MCF 10A (cell line): Measurements from ENCODE around the gene FARP1. TPM values are rescaled to one million over a fixed set of nuclear protein-coding genes. Genes with fewer than 3 reads are reported as not detected.

Source experiments
- BruUV-seq: library from RNA; stranded (reverse); fragments of 400-500 nt; replicated peaks from 2 replicates; lab custom pipeline; 2021; lab: Mats Ljungman, UMichigan
- CTCF ChIA-PET: fragments of 300-600 bp; sonication (Branson Sonifier 250); formaldehyde crosslinking; extraction: SDS; loops from one replicate; lab custom pipeline; 2021; ENCODE audit warnings: antibody characterized with exemption, inconsistent platforms; lab: Yijun Ruan, JAX
- POLR2A ChIA-PET: fragments of 300-600, 350-650 bp; sonication (Branson Sonifier 250); formaldehyde crosslinking; extraction: SDS; loops from one replicate; lab custom pipeline; 2020; ENCODE audit warnings: antibody characterized with exemption, inconsistent platforms; lab: Yijun Ruan, JAX
- DNase-seq: peaks from one replicate; pipeline ENCODE4 v3.0.0-alpha.2; 2018; ENCODE audit not compliant: unreplicated experiment
- H3K27ac Mint-ChIP-seq: one replicate; pipeline ENCODE4 v1.8.0; 2022; ENCODE audit warnings: mild to moderate bottlenecking, low read depth, mixed read lengths; ENCODE audit not compliant: unreplicated experiment
- H3K27me3 Mint-ChIP-seq: one replicate; pipeline ENCODE4 v1.8.0; 2022; ENCODE audit warnings: mixed read lengths; ENCODE audit not compliant: insufficient read depth, unreplicated experiment
- H3K36me3 Mint-ChIP-seq: one replicate; pipeline ENCODE4 v1.8.0; 2022; ENCODE audit warnings: mild to moderate bottlenecking, moderate library complexity, mixed read lengths; ENCODE audit not compliant: insufficient read depth, unreplicated experiment
- H3K4me1 Mint-ChIP-seq: one replicate; pipeline ENCODE4 v1.8.0; 2022; ENCODE audit warnings: mixed read lengths; ENCODE audit not compliant: insufficient read depth, unreplicated experiment
- H3K4me3 Mint-ChIP-seq: one replicate; pipeline ENCODE4 v1.8.0; 2022; ENCODE audit warnings: mild to moderate bottlenecking, moderate library complexity, mixed read lengths; ENCODE audit not compliant: unreplicated experiment
- H3K9me3 Mint-ChIP-seq: one replicate; pipeline ENCODE4 v1.8.0; 2022; ENCODE audit warnings: mixed read lengths; ENCODE audit not compliant: unreplicated experiment
- CTCF ChIP-seq: fragments of 200-600 bp; IDR thresholded peaks from one replicate; pipeline ENCODE4 v1.8.0; 2022; ENCODE audit warnings: antibody characterized with exemption, mild to moderate bottlenecking; ENCODE audit not compliant: unreplicated experiment
- intact Hi-C: fragments of 100-400 bp; cut with micrococcal nuclease; formaldehyde crosslinking; loops from 2 replicates; pipeline ENCODE4 v1.14.1; 2022
- total RNA-seq: library from RNA; stranded (reverse); gene quantifications from 2 replicates; pipeline ENCODE4 v1.2.3, GENCODE V29; 2022

FARP1 gene
- total RNA-seq, 1 experiment from 2014 or later = 30.1 TPM

- no TSS peak for BruUV-seq
- TF ChIP-seq CTCF = no peak
- no peak for DNase-seq
- intact Hi-C loops = no loop called here
- ChIA-PET CTCF (interaction anchor here (0.6 to 1.1 kb wide), 3 partner anchors 11 to 128 kb away, joined by 3 to 5 read pairs (median 3); no protein-coding TSS in a partner anchor), POLR2A (no interaction called here)
- H3K27me3 Mint-ChIP-seq = no peaks in the 10 kb centered on the region
- peaks cover 7% of the 10 kb centered on the region for H3K9me3 Mint-ChIP-seq
- no peak overlapping the region for H3K27ac Mint-ChIP-seq
- peaks cover 4% of the 10 kb centered on the region for H3K36me3 Mint-ChIP-seq
- no peak overlapping the region for H3K4me3 Mint-ChIP-seq
- no peaks in the 10 kb centered on the region for H3K4me1 Mint-ChIP-seq
These were observed 8.1 kb downstream of the FARP1 start for GRCh38 chr13:98150832-98151479.

- POLR2A ChIA-PET = no interaction called here
- peak; percentile 72 for DNase-seq
- CTCF ChIA-PET = interaction anchor here (0.6 kb wide), 2 partner anchors 133 to 367 kb away, joined by 3 to 6 read pairs; no protein-coding TSS in a partner anchor
- no peak overlapping the region for H3K4me3 Mint-ChIP-seq
- H3K9me3 Mint-ChIP-seq = no peaks in the 10 kb centered on the region
- no peaks in the 10 kb centered on the region for H3K4me1 Mint-ChIP-seq
- TF ChIP-seq CTCF = no peak
- intact Hi-C loops = no loop called here
- BruUV-seq = no TSS peak
- H3K27me3 Mint-ChIP-seq = no peaks in the 10 kb centered on the region
- peaks cover 4% of the 10 kb centered on the region for H3K36me3 Mint-ChIP-seq
- no peak overlapping the region for H3K27ac Mint-ChIP-seq
These were observed 12.7 kb downstream of the FARP1 start for GRCh38 chr13:98155475-98156109.

GRCh38 chr13:98156259-98156658 lies 13.4 kb downstream of the FARP1 start:
- no peak overlapping the region for H3K27ac Mint-ChIP-seq
- peaks cover 4% of the 10 kb centered on the region for H3K36me3 Mint-ChIP-seq
- no peaks in the 10 kb centered on the region for H3K4me1 Mint-ChIP-seq
- H3K27me3 Mint-ChIP-seq = no peaks in the 10 kb centered on the region
- H3K4me3 Mint-ChIP-seq = no peak overlapping the region
- POLR2A ChIA-PET = no interaction called here
- no TSS peak for BruUV-seq
- intact Hi-C loops = no loop called here
- no peaks in the 10 kb centered on the region for H3K9me3 Mint-ChIP-seq
- DNase-seq = no peak
- CTCF ChIA-PET = no interaction called here
- TF ChIP-seq CTCF = no peak

- BruUV-seq = no TSS peak
- CTCF ChIA-PET = no interaction called here
- no peak for TF ChIP-seq CTCF
- POLR2A ChIA-PET = no interaction called here
- peaks cover 4% of the 10 kb centered on the region for H3K36me3 Mint-ChIP-seq
- H3K9me3 Mint-ChIP-seq = no peaks in the 10 kb centered on the region
- H3K27me3 Mint-ChIP-seq = no peaks in the 10 kb centered on the region
- no peak overlapping the region for H3K4me3 Mint-ChIP-seq
- DNase-seq = no peak
- peaks cover 5% of the 10 kb centered on the region for H3K4me1 Mint-ChIP-seq
- H3K27ac Mint-ChIP-seq = no peak overlapping the region
- intact Hi-C loops = no loop called here
These were observed 14.3 kb downstream of the FARP1 start for GRCh38 chr13:98157188-98157587.
